H9 (cell line): ENCODE data around the gene CCL16. TPM values are rescaled to one million over a fixed set of nuclear protein-coding genes. Genes with fewer than 3 reads are reported as not detected.

ENCODE experiments used
- DNase-seq: peaks from one replicate; pipeline ENCODE4 v3.0.0-alpha.2; 2017
- H2AFZ ChIP-seq: one replicate; pipeline ENCODE4 v1.6.1; 2013; ENCODE audit warnings: mild to moderate bottlenecking, low read length, control low read depth, moderate library complexity
- H2AK5ac ChIP-seq: 2 replicates; pipeline ENCODE4 v1.6.1; 2013; ENCODE audit warnings: low read length, control low read depth, mixed read lengths; ENCODE audit not compliant: insufficient read length
- H2BK120ac ChIP-seq: one replicate; pipeline ENCODE4 v1.6.1; 2013; ENCODE audit warnings: low read depth, mild to moderate bottlenecking, low read length, control low read depth, inconsistent platforms; ENCODE audit not compliant: poor library complexity, severe bottlenecking
- H2BK12ac ChIP-seq: 2 replicates; pipeline ENCODE4 v1.6.1; 2013; ENCODE audit warnings: low read length, control low read depth, mixed read lengths, low read depth; ENCODE audit not compliant: insufficient read length
- H2BK15ac ChIP-seq: 2 replicates; pipeline ENCODE4 v1.6.1; 2013; ENCODE audit warnings: low read depth, low read length, control low read depth
- H2BK20ac ChIP-seq: one replicate; pipeline ENCODE4 v1.6.1; 2013; ENCODE audit warnings: low read depth, mild to moderate bottlenecking, low read length, control low read depth, inconsistent platforms; ENCODE audit not compliant: poor library complexity, severe bottlenecking
- H2BK5ac ChIP-seq: 2 replicates; pipeline ENCODE4 v1.6.1; 2013; ENCODE audit warnings: low read length, control low read depth, mixed read lengths; ENCODE audit not compliant: insufficient read length
- H3K14ac ChIP-seq: 2 replicates; pipeline ENCODE4 v1.6.1; 2013; ENCODE audit warnings: low read length, control low read depth; ENCODE audit not compliant: insufficient read depth
- H3K18ac ChIP-seq: 2 replicates; pipeline ENCODE4 v1.6.1; 2013; ENCODE audit warnings: low read depth, mild to moderate bottlenecking, mixed read lengths, low read length, control low read depth; ENCODE audit not compliant: insufficient read length
- H3K23ac ChIP-seq: 2 replicates; pipeline ENCODE4 v1.6.1; 2013; ENCODE audit warnings: low read length, control low read depth, mixed read lengths, low read depth; ENCODE audit not compliant: insufficient read length
- H3K23me2 ChIP-seq: 2 replicates; pipeline ENCODE4 v1.6.1; 2013; ENCODE audit warnings: low read depth, mild to moderate bottlenecking, mixed read lengths, low read length, control low read depth; ENCODE audit not compliant: insufficient read length, poor library complexity, severe bottlenecking
- H3K27ac ChIP-seq: 2 replicates; pipeline ENCODE4 v1.5.1; 2013; ENCODE audit warnings: low read length, control low read depth, mixed read lengths, low read depth; ENCODE audit not compliant: insufficient read length
- H3K27me3 ChIP-seq: 2 replicates; pipeline ENCODE4 v1.6.1; 2013; ENCODE audit warnings: low read length, control low read depth, inconsistent platforms; ENCODE audit not compliant: insufficient read depth
- H3K4ac ChIP-seq: 2 replicates; pipeline ENCODE4 v1.6.1; 2013; ENCODE audit warnings: low read depth, mild to moderate bottlenecking, control low read depth, inconsistent platforms, low read length, moderate library complexity
- H3K4me1 ChIP-seq: 2 replicates; pipeline ENCODE4 v1.6.1; 2013; ENCODE audit warnings: low read length, control low read depth, inconsistent platforms; ENCODE audit not compliant: insufficient read depth
- H3K4me2 ChIP-seq: 2 replicates; pipeline ENCODE4 v1.6.1; 2013; ENCODE audit warnings: low read length, control low read depth, mixed read lengths; ENCODE audit not compliant: insufficient read length, insufficient read depth
- H3K56ac ChIP-seq: 2 replicates; pipeline ENCODE4 v1.6.1; 2013; ENCODE audit warnings: low read depth, mild to moderate bottlenecking, mixed read lengths, low read length, control low read depth; ENCODE audit not compliant: insufficient read length
- H3K79me1 ChIP-seq: 2 replicates; pipeline ENCODE4 v1.6.1; 2013; ENCODE audit warnings: low read depth, mild to moderate bottlenecking, moderate library complexity, low read length, control low read depth, inconsistent platforms; ENCODE audit not compliant: insufficient read depth, poor library complexity, severe bottlenecking
- H3K79me2 ChIP-seq: 2 replicates; pipeline ENCODE4 v1.6.1; 2013; ENCODE audit warnings: low read length, control low read depth, inconsistent platforms; ENCODE audit not compliant: insufficient read depth
- H3K9ac ChIP-seq: 2 replicates; pipeline ENCODE4 v1.6.1; 2013; ENCODE audit warnings: low read length, control low read depth, mixed read lengths; ENCODE audit not compliant: insufficient read length; ENCODE audit errors: extremely low read depth
- H3K9me3 ChIP-seq: one replicate; pipeline ENCODE4 v1.6.1; 2013; ENCODE audit warnings: low read depth, low read length, inconsistent platforms; ENCODE audit not compliant: control insufficient read depth
- H3T11ph ChIP-seq: one replicate; pipeline ENCODE4 v1.6.1; 2013; ENCODE audit warnings: mild to moderate bottlenecking, low read length, control low read depth, inconsistent platforms
- H4K20me1 ChIP-seq: one replicate; pipeline ENCODE4 v1.6.1; 2013; ENCODE audit not compliant: control insufficient read depth, insufficient read length, insufficient read depth
- H4K5ac ChIP-seq: 2 replicates; pipeline ENCODE4 v1.6.1; 2013; ENCODE audit warnings: low read depth, mild to moderate bottlenecking, mixed read lengths, low read length, control low read depth; ENCODE audit not compliant: insufficient read length
- H4K8ac ChIP-seq: replicated peaks from 2 replicates; pipeline ENCODE4 v1.6.1; 2013; ENCODE audit warnings: low read length, control low read depth, mixed read lengths, low read depth; ENCODE audit not compliant: insufficient read length
- H4K91ac ChIP-seq: 2 replicates; pipeline ENCODE4 v1.6.1; 2013; ENCODE audit warnings: low read depth, mild to moderate bottlenecking, moderate library complexity, mixed read lengths, low read length, control low read depth; ENCODE audit not compliant: insufficient read length
- H3K27ac Mint-ChIP-seq, 3 experiments: 2 replicates in 2 of 3; 3 replicates in 1 of 3; pipeline ENCODE4 v1.8.0; 2020 to 2021; ENCODE audit warnings: mixed read lengths in 3 of 3, mild to moderate bottlenecking in 1 of 3, moderate library complexity in 1 of 3
- H3K27me3 Mint-ChIP-seq: 2 replicates; pipeline ENCODE4 v1.8.0; 2021; ENCODE audit warnings: low read depth, mild to moderate bottlenecking, moderate library complexity, mixed read lengths
- H3K36me3 Mint-ChIP-seq, 3 experiments: 2 replicates in 2 of 3; 3 replicates in 1 of 3; pipeline ENCODE4 v1.8.0; 2020 to 2021; ENCODE audit warnings: low read depth in 3 of 3, mixed read lengths in 3 of 3; ENCODE audit not compliant: insufficient read depth in 1 of 3
- H3K4me1 Mint-ChIP-seq, 2 experiments: 2 replicates each; pipeline ENCODE4 v1.8.0; 2020; ENCODE audit warnings: mixed read lengths in 2 of 2
- H3K4me3 Mint-ChIP-seq, 2 experiments: 2 replicates in 1 of 2; 3 replicates in 1 of 2; pipeline ENCODE4 v1.8.0; 2020 to 2021; ENCODE audit warnings: mild to moderate bottlenecking in 2 of 2, mixed read lengths in 2 of 2, moderate library complexity in 1 of 2
- H3K9me3 Mint-ChIP-seq, 2 experiments: 2 replicates in 1 of 2; 3 replicates in 1 of 2; pipeline ENCODE4 v1.8.0; 2020; ENCODE audit warnings: mild to moderate bottlenecking in 2 of 2, mixed read lengths in 2 of 2, moderate library complexity in 1 of 2
- CTCF ChIP-seq: fragments of 200-600 bp; sonication (generic); conservative IDR thresholded peaks from 3 replicates; pipeline ENCODE4 v1.8.0; 2021; ENCODE audit warnings: antibody characterized with exemption, mild to moderate bottlenecking
- WGBS: extraction: QIAGEN DNeasy Blood & Tissue Kit; methylation state at CpG from one replicate; pipeline ENCODE4 v1.1.7; 2013; ENCODE audit warnings: missing lambda C conversion rate, low lambda C conversion rate, mixed read lengths; ENCODE audit not compliant: insufficient read length; ENCODE audit errors: extremely low coverage; 5-methylcytosine and 5-hydroxymethylcytosine counted together
- total RNA-seq: library from RNA; stranded (reverse); gene quantifications from 2 replicates; pipeline ENCODE4 v1.2.1, GENCODE V29; 2021

Gene CCL16
- total RNA-seq, 1 experiment from 2014 or later, result not detected

DNA sequence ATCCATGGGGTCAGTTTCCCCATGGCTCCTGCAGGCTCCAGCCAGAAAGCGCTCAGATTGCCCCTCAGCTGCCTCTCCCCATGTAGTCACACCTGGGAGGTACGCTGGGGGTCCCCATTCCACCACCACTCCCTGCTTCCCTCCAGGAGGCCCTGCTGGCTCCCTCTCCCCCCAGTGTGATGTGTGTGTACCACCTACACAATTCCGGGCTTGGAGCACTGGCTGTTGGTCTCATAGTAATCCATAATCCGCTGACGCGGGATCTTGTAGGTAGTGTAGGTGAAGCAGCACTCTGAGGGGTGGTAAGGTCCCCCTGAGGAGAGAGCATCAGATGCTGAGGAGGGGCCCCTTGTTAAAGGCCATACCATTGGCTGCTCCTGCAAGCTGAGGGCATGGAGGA, 2.8 kb upstream of the CCL16 start:
- no peaks in the 10 kb centered on the region; a peak in 2 of 5 replicates for H3K9me3 Mint-ChIP-seq
- no peaks in the 10 kb centered on the region for H3K23me2 ChIP-seq
- H4K8ac ChIP-seq, result no peak overlapping the region
- H2BK12ac ChIP-seq, result no peak overlapping the region
- H3T11ph ChIP-seq, result no peak overlapping the region
- H4K5ac ChIP-seq, result no peak overlapping the region
- no CpG with 5 or more reads among the region's 6 CpGs for WGBS
- no peak overlapping the region for H3K4me3 Mint-ChIP-seq
- no peak overlapping the region for H3K23ac ChIP-seq
- no peak overlapping the region for H3K4ac ChIP-seq
- H4K20me1 ChIP-seq, result no peaks in the 10 kb centered on the region
- H3K14ac ChIP-seq, result no peak overlapping the region
- no peaks in the 10 kb centered on the region for H3K9me3 ChIP-seq
- no peaks in the 10 kb centered on the region for H3K4me1 ChIP-seq
- H2AFZ ChIP-seq, result no peak overlapping the region
- no peak overlapping the region for H3K18ac ChIP-seq
- H2AK5ac ChIP-seq, result no peak overlapping the region
- no peak overlapping the region for H3K56ac ChIP-seq
- H2BK120ac ChIP-seq, result no peak overlapping the region
- peaks cover 5% of the 10 kb centered on the region for H3K27me3 Mint-ChIP-seq
- H2BK5ac ChIP-seq, result no peak overlapping the region
- no peaks in the 10 kb centered on the region for H3K4me1 Mint-ChIP-seq
- no peak overlapping the region for H3K4me2 ChIP-seq
- H3K9ac ChIP-seq, result no peak overlapping the region
- H3K27ac Mint-ChIP-seq, result no peak overlapping the region; a peak in 1 of 7 replicates
- H3K27me3 ChIP-seq, result no peaks in the 10 kb centered on the region
- no peak for TF ChIP-seq CTCF
- no peaks in the 10 kb centered on the region for H3K36me3 Mint-ChIP-seq
- no peaks in the 10 kb centered on the region for H3K79me2 ChIP-seq
- H4K91ac ChIP-seq, result no peak overlapping the region
- no peaks in the 10 kb centered on the region for H3K79me1 ChIP-seq
- H2BK20ac ChIP-seq, result no peak overlapping the region
- H2BK15ac ChIP-seq, result no peak overlapping the region
- DNase-seq, result peak; percentile 19
- no peak overlapping the region for H3K27ac ChIP-seq
